ENCODE results near the gene LINC00305.

DNA sequence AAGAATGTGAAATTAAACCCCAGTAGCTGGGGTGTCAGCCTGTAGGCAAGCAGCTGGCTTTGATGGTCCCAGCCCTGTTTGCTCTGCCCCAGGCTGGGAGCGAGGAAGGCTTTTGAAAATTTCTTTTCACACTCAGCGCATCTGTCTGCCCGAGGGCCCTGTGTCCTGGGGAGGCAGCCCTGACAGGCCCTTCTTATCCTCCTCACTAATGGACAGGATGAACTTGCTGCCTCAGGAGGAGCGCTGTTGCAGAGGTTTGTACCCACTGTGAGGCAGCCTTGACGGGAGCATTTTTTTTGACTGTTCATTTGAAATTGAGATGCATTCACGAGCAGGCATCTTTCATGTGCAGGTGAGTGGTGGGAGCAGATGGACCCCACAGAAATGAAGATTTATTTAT lies 116.6 kb downstream of the LINC00305 start:
- TF ChIP-seq, protein P1, sequence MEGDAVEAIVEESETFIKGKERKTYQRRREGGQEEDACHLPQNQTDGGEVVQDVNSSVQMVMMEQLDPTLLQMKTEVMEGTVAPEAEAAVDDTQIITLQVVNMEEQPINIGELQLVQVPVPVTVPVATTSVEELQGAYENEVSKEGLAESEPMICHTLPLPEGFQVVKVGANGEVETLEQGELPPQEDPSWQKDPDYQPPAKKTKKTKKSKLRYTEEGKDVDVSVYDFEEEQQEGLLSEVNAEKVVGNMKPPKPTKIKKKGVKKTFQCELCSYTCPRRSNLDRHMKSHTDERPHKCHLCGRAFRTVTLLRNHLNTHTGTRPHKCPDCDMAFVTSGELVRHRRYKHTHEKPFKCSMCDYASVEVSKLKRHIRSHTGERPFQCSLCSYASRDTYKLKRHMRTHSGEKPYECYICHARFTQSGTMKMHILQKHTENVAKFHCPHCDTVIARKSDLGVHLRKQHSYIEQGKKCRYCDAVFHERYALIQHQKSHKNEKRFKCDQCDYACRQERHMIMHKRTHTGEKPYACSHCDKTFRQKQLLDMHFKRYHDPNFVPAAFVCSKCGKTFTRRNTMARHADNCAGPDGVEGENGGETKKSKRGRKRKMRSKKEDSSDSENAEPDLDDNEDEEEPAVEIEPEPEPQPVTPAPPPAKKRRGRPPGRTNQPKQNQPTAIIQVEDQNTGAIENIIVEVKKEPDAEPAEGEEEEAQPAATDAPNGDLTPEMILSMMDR (IDR thresholded peaks at IDR 0.05; ENCODE audit: low read depth, low read length): no peak
- no peak for TF ChIP-seq EZH2phosphoT487 (IDR thresholded peaks at IDR 0.05; ENCODE audit: low read depth)
